ENCODE results near the gene ELOB. TPM values are rescaled to one million over a fixed set of nuclear protein-coding genes. Genes with fewer than 3 reads are reported as not detected.

The ELOB gene
- total RNA-seq, 6 experiments from 2014 or later, result 329 to 403 (median 352) TPM

GRCh38 chr16:2762711-2763110, 14.4 kb downstream of the ELOB start:
- Mint-ChIP-seq H3K27me3 (ENCODE audit: insufficient read depth) (peaks cover 12% of the 10 kb centered on the region), H3K9me3 (peaks cover 43% of the 10 kb centered on the region), H3K4me1 (ENCODE audit: low read depth) (peaks cover 36% of the 10 kb centered on the region), H3K36me3 (ENCODE audit: low read depth) (peaks cover 95% of the 10 kb centered on the region), H3K27ac (no peak overlapping the region), H3K4me3 (no peak overlapping the region; the same call in 1 of the 2 replicates)
- no peak for TF ChIP-seq CTCF (IDR thresholded peaks at IDR 0.05)
- DNase-seq, result no peak

DNA sequence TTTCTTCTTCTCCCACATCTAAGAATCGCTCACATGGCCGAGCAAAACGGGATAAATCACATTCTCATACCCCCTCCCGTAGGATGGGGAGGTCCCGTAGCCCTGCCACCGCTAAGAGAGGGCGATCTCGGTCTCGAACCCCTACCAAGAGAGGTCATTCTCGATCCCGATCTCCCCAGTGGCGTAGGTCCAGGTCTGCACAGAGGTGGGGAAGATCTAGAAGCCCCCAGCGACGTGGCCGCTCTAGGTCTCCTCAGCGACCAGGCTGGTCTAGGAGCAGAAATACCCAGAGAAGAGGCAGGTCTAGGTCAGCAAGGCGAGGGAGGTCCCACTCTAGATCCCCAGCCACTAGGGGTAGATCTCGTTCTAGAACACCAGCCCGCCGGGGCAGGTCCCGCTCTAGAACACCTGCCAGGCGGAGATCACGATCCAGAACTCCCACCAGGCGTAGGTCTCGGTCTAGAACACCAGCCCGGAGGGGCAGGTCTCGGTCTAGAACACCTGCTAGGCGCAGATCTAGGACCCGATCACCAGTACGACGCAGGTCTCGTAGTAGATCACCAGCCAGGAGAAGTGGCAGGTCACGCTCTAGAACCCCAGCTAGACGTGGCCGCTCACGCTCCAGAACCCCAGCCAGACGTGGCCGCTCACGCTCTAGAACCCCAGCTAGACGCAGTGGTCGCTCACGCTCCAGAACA, 15.0 kb downstream of the ELOB start:
- H3K4me3 Mint-ChIP-seq, result no peak overlapping the region
- no peak for TF ChIP-seq CTCF (IDR thresholded peaks at IDR 0.05)
- H3K36me3 Mint-ChIP-seq (ENCODE audit: low read depth), result peaks cover 100% of the 10 kb centered on the region
- peaks cover 40% of the 10 kb centered on the region for H3K4me1 Mint-ChIP-seq (ENCODE audit: low read depth)
- no peak overlapping the region for H3K27ac Mint-ChIP-seq
- no peak for DNase-seq
- H3K9me3 Mint-ChIP-seq, result peaks cover 43% of the 10 kb centered on the region
- peaks cover 12% of the 10 kb centered on the region for H3K27me3 Mint-ChIP-seq (ENCODE audit: insufficient read depth)

DNA sequence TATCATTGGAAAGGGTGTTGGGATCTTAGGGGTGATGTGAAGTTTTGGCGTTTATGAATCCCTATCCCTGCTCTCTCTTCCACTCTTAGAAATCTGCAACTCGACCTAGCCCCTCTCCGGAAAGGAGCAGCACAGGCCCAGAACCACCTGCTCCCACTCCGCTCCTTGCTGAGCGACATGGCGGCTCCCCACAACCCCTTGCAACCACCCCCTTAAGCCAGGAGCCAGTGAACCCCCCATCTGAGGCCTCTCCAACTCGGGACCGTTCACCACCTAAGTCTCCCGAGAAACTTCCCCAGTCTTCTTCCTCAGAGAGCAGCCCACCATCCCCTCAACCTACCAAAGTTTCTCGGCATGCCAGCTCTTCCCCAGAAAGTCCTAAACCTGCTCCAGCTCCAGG, 15.6 kb downstream of the ELOB start:
- peaks cover 40% of the 10 kb centered on the region for H3K4me1 Mint-ChIP-seq (ENCODE audit: low read depth)
- no peak for TF ChIP-seq CTCF (IDR thresholded peaks at IDR 0.05)

DNA sequence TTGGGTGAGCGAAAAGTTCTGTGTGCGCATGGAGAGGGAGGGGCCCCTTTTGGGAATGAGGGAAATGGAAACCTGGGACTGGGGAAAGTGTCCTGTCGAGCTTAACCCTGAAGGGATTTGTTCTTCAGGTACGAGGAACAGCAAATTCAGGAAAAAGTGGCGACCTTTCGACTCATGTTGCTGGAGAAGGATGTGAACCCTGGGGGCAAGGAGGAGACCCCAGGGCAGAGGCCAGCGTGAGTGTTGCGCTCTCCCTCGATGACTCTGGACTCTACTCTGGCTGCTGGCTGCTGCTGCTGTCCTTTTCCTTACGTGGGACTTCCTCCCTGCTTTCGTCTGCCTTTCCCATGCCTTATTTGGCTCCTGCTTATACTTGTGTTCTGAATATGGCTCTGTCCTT, 19.7 kb downstream of the ELOB start:
- Mint-ChIP-seq H3K9me3 (peaks cover 3% of the 10 kb centered on the region; the same call in 1 of the 2 replicates), H3K27ac (peak overlapping the region; percentile 30), H3K36me3 (ENCODE audit: low read depth) (peaks cover 88% of the 10 kb centered on the region), H3K27me3 (ENCODE audit: insufficient read depth) (peaks cover 5% of the 10 kb centered on the region), H3K4me1 (ENCODE audit: low read depth) (peaks cover 64% of the 10 kb centered on the region), H3K4me3 (no peak overlapping the region; the same call in 1 of the 2 replicates)
- DNase-seq, result no peak
- TF ChIP-seq CTCF (IDR thresholded peaks at IDR 0.05), result no peak

More for the DNA sequence above, 15.6 kb downstream of the ELOB start:
- Mint-ChIP-seq H3K4me3 (no peak overlapping the region), H3K9me3 (peaks cover 40% of the 10 kb centered on the region), H3K27ac (no peak overlapping the region), H3K36me3 (ENCODE audit: low read depth) (peaks cover 100% of the 10 kb centered on the region), H3K27me3 (ENCODE audit: insufficient read depth) (peaks cover 10% of the 10 kb centered on the region)
- DNase-seq, result no peak

DNA sequence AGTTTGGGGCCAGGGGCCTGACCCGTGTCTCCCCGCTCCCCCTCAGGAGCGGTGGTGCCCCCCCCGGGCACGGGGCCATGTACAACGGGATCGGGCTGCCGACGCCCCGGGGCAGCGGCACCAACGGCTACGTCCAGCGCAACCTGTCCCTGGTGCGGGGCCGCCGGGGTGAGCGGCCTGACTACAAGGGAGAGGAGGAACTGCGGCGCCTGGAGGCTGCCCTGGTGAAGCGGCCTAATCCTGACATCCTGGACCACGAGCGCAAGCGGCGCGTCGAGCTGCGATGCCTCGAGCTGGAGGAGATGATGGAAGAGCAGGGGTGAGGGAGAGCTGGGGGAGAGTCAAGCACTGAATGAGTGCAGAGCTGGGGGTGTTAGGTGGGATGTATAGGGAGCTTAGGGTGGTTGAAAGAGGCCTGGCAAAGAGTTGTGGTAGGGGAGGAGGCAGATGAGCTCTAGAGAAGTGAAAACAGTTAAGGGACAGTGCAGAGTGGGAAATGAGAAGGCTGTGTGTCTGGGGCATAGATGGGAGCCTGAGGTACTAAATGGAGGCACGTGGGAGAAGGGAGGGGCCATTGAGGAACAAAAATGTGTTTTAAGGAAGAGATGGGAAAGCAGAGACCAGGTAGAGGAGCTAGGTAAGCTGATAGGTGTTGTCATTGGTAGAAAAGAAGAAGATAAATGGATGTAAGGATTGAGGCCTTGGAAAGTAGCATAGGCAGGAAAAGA, 20.6 kb downstream of the ELOB start:
- TF ChIP-seq CTCF (IDR thresholded peaks at IDR 0.05), result no peak
- Mint-ChIP-seq H3K36me3 (ENCODE audit: low read depth) (peaks cover 85% of the 10 kb centered on the region), H3K9me3 (no peaks in the 10 kb centered on the region; the same call in 1 of the 2 replicates), H3K27me3 (ENCODE audit: insufficient read depth) (peaks cover 5% of the 10 kb centered on the region), H3K4me1 (ENCODE audit: low read depth) (peaks cover 70% of the 10 kb centered on the region), H3K4me3 (no peak overlapping the region), H3K27ac (peak overlapping the region; percentile 30)
- no peak for DNase-seq
